GM19023 (cell line): Measurements from ENCODE around the gene KCNC4.

Experiments used
- ATAC-seq: cut with Tn5 transposase; IDR thresholded peaks from one replicate; pipeline ENCODE4 v1.9.1; 2021; ENCODE audit warnings: mild to moderate bottlenecking, moderate library complexity; ENCODE audit not compliant: unreplicated experiment

Gene KCNC4

DNA sequence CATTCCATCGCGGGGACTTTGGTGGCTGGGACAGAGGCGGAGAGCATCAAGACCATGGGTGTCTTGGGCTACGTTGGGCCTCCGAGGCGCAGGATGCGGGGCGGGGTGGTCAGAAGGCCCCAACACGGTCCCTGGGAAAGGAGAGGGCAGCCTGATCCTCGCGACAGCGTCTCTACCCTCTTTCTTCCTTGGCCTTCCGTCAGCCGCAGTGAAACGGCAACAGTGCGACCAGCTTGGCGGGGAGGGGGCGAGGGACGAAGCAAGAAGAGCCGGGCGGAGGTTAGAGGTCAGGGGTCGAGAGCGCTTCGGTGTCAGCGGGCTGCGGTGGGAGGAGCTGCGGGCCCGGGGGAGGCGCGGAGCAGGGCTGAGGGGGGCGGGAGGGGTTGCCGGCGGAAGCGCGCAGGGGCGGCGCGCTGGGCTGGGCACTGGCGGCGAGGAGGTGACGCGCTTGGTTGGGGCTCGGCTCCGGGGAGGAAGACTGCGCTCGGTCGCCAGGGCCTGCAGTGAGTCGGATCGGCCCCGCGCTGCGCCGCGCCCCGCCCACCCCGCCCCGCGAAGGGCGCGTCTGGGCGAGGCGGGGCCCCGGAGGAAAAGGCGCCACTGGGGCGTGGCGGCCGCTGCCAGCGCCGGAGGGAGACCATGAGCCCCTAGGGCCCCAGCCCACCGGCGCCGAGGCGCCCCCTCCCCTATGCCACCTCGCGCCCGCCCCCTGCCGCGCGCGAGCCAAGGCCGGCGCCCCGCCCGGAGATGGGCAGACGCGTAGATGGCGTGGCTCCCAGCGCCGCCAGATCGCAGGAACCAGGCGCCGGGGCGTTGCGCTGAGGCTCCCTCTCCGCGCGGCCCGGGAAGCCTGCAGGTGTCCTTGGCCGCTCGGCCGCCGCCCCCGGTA, at the start of gene KCNC4:
Gene KCNC4, plus strand, starts transcription at position 600 of the 889 bp plus-strand sequence. CDS start 1,186 bp downstream, outside the sequence.
- ATAC-seq, result peak; percentile 84

DNA sequence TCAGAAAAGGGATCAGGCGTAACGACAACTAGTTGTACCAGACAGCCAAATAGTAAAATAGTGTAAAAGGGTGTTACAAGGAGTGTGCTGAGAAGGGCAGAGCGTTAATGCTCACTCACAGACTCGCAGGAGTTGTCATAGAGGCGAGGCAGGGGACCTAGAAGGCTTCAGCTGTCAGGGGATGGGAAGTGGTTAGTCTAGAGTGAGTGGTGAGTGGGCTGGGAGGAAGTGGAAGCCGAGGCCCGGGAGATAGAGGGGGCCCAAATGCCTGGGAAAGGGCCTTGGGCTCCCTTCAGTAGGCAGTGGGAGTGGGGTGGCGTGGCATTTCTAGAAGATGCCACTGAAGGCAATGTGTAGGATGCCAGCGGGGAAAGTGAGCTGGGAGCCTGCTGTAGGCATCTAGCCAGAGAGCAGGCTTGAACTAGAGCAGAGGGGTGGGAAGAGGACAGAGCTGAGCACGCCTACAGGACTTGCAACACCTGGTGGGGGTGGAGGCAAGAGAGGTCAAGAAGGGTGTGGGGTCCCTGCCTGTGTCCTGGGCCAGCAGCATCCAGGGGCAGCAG, 49.5 kb upstream of the KCNC4 start:
- no peak for ATAC-seq

DNA sequence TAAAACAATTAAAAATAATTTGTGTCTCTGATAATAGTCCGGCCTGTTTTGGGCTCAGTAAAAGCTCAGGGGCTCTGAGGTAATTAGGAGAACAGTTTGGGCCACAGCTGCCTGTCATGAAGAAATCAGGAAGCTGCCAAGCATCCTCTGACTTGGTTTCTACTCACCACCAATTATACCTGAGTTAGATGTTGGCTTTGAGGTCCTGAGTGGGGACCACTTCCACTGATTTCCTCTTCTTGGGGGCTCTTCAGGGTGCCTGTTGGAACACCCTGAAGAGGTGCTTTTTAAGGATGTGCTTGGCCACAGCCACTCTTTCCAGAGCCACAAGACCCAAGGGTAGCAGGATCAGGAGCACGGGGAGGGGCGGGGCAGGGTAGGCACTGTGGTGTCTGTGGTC, 48.9 kb upstream of the KCNC4 start:
- ATAC-seq, result no peak

DNA sequence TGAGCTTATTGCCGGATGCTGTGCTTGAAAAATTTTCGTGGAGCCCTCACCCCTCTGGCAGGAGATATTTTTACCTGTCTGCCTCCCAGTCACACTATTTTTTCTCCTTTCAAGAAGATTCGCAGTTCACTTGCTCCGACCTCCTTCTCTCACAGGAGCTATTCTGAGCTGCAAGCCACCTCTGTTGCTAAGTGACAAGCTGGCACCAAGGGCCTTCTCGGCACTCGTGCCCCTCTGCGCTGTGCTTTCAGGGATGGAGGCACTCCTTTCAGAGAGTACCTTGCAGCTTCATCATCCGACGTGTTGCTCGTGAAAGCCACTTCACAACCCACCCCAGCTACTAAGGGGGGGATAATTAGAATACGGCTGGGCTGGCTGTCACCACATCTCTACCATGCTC, 48.3 kb upstream of the KCNC4 start:
- no peak for ATAC-seq

DNA sequence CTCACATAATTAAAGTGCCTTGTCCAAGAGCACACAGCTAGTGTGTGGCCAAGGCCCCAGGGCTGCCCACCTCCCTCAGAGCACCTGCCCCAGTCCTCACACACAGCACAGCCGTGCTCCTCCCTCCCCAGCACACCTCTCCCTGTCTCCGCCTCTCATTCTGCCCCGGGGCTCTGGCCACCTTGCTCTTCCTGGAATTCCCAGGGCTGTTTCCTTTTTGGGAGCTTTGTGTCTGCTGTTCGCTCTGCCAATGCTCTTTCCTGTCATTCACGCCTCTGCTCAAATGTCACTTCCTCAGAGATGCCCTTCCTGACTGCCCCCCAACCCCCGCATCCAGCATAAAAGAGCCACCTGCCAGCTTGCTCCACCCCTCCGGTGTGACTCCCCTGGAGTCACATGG, 46.5 kb upstream of the KCNC4 start:
- ATAC-seq, result no peak

DNA sequence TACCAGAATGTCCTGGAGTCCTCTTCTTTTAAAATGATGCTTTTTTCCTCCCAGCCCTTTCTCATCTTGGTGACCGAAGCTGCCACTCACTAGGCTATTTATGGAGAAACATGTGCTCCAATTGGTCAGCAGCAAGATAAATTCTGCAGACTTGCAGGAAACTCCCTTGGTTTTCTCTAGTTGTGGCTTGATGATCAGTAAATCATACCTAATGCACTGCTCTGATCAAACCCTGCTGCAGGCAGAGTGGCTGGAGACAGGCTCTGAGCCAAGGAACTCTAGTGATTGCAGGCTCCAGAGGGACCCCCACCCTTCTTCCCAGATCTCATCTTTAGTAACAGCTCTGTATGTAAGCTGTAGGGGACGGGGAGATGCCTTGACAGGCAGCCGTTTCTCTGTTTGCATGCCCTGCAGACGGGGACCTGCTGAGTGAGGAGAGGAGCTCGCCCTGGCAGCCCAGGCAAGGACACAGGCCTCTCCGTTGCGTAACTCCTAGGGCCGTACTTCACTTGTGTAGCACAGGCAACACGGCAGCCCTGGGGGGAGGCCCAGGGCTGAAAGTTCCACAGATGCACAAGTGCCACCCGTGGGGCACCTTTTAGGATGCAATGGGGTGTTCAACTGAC, 45.3 kb upstream of the KCNC4 start:
- ATAC-seq, result no peak

DNA sequence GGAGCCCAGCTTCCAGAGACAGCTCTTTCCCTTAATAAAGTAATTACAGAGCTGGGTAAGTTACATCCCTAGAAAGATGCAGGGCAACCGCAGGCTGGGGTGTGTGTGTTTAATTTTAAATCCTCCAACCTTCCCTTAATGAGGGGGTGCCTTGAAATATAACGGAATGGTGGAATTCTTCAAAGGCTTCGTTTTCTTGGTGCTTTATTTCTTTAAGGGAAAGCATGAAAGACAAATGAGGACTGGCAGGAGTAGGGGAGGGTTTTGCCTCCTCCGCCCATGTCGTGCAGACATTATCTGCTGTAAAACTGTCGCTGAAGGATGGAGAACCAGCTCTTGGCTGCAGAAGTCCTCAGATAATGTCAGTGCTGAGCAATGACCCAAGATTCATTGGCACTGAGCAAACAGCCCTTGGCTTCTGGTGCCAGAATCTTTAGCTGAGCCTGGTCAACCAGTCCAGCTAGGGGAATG, 44.3 kb upstream of the KCNC4 start:
- ATAC-seq, result no peak

DNA sequence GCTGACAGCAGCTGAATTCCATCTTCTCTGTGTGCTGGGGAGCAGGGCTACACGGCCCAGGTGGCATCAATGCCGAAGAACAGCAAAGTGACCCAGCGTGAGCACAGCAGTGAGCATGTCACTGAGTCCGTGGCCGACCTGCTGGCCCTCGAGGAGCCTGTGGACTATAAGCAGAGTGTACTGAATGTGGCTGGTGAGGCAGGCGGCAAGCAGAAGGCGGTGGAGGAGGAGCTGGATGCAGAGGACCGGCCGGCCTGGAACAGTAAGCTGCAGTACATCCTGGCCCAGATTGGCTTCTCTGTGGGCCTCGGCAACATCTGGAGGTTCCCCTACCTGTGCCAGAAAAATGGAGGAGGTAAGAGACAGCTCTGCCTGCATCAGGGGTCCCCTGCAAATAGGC, 43.3 kb upstream of the KCNC4 start:
- ATAC-seq, result no peak

DNA sequence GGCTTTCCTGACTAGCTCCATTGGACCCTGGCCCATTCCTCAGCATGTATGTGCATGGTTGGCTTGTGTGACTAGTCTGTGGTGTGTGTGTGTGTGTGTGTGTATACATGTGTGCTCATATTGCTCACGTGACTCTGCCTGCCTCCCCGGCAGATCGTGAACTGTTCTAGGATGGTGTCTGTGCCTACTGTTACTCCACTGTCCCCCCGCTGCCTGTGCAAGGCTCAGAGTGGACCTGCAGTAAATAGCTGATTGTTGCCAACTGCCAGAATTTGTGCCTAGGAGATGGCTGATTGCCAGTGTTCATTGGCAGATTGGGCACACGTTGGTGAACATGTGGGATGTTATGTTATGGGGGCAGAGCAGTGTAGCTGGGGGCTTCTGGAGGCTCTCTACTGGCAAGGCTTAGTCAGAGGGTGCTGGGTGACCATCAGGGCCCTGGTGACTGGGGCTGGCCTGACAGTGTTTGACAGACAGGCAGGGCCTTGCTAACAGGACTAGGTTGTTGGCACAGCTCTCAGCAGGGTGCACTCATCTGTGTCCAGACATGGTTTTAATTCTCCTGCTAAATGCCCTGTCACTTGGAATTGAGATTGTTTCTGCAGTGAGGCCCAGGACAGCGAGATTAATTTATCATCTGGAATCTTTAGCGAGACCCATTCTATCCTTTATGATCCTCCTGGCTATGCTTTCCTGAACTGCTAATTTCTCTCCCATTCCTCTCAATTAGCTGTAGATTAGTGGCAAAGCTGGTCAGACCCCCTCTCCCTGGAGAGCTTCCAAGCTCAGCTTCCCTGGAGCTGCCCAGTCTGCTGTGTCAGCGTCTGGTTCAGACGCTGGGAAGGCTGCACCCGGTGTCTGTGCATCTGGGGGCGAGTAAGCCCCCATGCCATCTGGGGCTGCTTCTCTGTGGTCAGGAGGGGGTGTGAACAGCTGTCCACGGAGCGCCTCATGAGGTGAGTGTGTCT, 39.1 kb upstream of the KCNC4 start:
- ATAC-seq, result no peak

DNA sequence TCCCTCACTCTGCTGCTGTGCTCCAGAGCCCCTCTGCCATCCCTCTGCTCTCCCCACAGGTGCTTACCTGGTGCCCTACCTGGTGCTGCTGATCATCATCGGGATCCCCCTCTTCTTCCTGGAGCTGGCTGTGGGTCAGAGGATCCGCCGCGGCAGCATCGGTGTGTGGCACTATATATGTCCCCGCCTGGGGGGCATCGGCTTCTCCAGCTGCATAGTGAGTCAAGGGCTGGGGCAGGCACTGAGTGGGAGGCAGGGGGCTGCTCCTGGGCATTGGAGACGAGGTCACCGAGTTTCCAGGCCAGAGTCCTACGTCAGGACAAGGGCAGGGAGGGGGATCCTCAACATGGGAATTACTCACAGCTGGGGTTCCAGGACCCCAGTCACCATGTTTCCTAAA, 38.1 kb upstream of the KCNC4 start:
- no peak for ATAC-seq

DNA sequence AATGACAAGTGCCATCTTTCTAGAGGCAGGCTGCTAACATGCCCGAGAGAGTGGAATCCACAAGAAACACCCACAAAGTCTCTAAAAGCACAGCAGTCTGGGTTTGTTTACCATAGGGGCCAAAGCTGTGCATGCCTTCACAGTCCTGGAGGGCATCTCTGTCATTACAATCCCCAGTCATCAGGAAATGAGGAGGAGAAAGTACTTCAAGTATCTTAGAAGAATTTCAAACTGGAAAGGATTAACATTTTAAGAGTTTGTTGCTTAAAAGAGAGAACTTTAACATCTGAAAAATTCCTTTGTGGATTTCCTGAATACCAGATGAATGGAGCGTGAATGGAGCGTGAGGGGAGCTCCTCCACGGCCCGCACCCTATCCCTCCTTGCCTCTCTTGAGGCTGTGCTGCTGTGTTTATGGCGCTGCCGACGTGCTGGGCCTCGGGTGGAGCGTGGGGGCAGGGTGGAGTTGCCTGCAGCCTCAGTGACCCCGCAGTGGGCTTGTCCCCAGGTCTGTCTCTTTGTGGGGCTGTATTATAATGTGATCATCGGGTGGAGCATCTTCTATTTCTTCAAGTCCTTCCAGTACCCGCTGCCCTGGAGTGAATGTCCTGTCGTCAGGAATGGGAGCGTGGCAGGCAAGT, 36.5 kb upstream of the KCNC4 start:
- ATAC-seq, result no peak

DNA sequence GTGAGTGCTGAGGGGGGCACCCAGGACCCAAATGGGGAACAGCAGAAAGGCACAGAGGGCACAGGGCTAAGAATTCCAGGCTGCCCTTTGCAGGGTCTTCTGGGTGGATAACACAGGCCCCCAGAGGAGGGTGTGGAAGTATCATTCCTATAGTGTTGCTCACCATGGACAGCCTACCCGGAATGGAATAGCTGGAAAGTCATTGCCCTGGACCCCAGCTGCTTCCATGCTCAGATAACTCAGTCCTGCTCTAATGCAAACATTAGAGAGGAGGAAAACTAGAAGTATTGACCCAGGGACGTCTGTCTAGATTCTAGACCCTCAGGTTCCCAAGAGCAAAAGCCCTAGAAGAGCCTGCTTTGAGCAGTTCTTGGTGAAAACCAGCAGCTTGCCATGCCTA, 35.2 kb upstream of the KCNC4 start:
- no peak for ATAC-seq

DNA sequence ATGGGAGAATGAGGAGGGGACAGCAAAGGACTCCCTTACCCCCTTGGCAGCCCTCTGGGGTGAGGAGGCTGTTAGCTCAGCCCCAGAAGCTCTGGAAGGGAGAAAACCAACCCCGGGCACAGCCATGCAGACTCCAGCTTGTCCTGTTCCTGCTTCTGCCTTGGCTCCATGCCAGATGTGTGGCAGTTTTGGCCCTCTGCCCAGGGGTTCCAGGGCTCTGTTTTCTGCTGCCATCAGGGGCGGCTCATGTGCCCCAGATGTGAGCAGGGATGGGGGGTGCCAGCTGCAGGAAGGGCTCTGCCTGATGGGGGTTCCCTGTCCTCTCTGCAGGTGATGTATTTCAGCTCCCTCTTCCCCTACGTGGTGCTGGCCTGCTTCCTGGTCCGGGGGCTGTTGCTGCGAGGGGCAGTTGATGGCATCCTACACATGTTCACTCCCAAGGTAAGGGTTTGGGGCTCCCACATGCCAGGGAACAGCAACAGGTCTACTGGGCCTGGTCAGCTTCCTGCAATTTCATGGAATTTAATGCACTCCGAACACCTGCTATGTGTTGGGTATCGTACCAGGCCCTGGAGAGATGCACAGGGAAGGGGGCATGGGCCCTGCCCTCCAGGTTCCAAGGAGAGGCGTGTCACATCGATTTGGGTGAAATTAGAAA, 33.7 kb upstream of the KCNC4 start:
- no peak for ATAC-seq

DNA sequence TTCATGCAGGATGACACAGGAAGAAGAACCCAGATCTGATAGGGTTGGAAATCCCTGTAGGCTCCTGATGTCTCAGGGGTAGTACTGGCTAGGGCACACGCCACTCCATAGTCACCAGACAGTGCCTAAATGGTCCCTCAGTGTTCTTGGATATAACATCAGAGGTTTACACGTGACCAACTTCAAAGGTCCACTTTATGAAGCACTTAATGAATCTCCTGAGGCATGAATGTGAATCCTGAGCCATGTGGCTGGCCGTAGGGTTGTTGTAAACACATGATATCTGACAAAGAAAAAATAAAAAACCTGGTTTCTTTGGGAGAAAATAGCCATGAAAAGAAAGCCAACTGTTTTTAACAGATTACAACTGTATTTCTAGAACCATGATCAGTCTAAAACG, 32.3 kb upstream of the KCNC4 start:
- no peak for ATAC-seq

DNA sequence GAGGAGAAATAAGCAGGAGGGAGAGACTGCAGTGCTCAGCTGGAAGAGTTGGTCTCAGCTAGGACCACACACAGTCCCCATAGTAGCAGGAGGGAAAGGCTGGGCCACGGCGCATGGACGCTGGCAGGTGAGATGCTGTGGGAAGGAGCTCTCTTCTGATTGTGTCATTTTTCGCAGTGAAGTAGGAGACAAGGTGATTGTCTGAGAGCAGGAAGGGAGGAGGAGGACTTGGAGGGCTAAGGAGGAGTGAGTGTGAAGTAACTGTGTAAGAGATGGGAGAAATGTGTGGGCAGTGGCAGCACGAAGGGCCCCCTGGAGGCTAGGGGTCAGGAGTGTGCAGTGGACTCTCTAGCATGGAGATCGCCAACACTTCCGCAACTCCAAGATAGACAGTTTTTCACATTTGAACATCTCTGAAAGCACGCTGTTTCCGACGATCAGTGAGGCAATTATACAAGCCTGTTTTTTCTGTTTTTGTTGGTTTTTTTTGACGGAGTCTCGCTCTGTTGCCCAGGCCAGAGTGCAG, 26.4 kb upstream of the KCNC4 start:
- no peak for ATAC-seq

DNA sequence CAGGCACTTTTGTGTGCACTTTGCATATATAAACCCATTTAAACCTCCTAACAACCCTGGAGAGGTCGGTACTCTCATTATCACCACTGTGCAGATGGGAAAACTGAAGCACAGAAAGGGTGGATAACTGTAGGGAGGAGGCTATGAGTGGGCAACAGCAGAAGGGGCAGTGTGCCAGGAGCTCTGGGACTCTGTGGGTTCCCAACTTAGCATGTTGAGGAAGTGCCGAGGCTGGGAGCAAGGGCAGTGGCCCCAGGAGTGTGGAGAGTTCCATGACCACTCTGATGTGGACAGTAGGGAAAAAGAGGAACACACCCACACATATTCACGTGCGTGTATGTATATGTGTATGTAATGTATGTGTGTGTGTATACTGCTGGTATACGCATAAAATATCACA, 25.7 kb upstream of the KCNC4 start:
- ATAC-seq, result no peak

DNA sequence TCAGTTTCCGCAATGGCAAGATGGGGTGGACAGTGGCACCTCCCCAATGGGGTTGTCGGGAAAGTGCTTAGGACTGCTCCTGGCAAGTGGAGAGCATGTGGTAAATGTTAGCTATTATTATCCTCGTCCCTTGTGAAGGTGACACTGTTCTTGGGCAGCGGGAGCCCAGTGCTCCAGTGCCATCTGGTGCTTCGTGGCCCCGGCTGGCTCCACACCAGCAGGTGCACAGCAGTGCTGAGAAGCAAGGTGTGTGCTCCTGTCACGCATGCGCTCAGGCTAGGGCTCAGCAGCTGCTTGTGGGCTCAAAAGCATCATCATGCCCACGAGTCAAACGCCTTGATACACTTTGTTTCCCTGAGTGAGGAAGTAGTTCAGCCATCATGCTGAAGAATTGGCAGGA, 24.9 kb upstream of the KCNC4 start:
- no peak for ATAC-seq

DNA sequence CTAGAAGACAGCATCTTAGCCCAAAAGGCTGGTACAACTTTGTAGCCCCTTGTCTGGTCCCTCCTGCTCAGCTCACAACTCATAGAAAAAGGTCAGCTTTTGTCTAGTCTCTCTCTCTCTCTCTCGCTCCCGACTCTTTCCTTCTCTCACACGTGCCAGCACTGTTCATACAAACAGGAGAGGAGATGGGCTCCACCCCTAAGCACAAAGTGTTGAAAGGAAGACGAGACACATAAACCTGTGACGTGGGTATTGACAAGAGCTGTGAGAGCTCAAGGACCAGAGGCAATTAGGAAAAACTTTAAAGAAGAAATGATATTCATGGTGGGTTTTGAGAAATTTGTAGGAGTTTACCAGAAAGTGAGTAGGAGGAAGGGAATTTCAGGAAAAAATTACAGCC, 23.6 kb upstream of the KCNC4 start:
- no peak for ATAC-seq

DNA sequence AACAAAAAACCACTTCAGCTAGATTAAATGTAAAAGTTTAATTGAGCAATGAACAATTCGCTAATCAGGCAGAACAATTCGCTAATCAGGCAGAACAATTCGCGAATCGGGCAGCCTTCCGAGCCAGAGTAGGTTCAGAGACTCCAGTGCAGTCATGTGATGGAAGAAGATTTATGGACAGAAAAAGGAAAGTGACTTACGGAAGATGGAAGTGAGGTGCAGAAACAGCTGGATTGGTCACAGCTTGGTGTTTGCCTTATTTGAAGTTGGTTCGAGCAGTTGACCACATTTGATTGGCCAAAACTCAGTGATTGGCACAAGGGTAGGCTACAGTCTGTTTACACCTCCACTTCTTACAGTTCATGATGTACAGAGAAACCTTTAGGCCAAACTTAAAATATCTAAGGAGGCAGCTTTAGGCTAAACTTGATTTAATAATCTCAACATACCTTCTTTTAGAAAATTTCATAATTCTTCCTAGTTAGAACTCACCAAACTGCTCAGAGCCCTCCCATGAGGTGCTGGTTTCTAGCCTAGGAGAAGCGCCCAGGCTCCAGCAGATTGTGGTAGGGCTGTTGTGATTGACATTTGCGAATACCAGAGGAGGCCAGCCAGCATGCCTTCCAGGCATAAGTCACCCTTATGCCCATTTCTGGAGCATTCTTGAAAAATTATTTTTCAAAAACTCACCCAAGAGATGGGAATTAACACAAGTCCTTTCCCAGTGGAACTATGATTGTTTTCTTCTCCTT, 22.8 kb upstream of the KCNC4 start:
- ATAC-seq, result no peak
